CD14-positive monocyte (primary cell): ENCODE data around the gene KCNMB4. TPM values are rescaled to one million over a fixed set of nuclear protein-coding genes. Genes with fewer than 3 reads are reported as not detected.

ENCODE experiments used
- DNase-seq, 3 donors: peaks; one replicate each; pipeline ENCODE4 v3.0.0-alpha.2; 2011 to 2022
- H2AFZ ChIP-seq: 2 replicates; pipeline ENCODE4 v1.6.0; 2012; ENCODE audit warnings: mild to moderate bottlenecking, low read depth, low read length, inconsistent platforms; ENCODE audit not compliant: insufficient read depth, poor library complexity, severe bottlenecking
- H3K27ac ChIP-seq, 2 donors: 1 replicate in 1 of 2; 2 replicates in 1 of 2; pipeline ENCODE4 v1.5.1; 2012 to 2013; ENCODE audit warnings: low read length in 2 of 2, control low read depth in 1 of 2, inconsistent platforms in 1 of 2, low read depth in 1 of 2, mild to moderate bottlenecking in 1 of 2
- H3K27me3 ChIP-seq, 2 donors: one replicate each; pipeline versions ENCODE4 v1.6.0 to v1.6.1; 2011 to 2013; ENCODE audit warnings: low read length in 2 of 2; ENCODE audit not compliant: control insufficient read depth in 2 of 2, insufficient read depth in 2 of 2
- H3K36me3 ChIP-seq, 2 donors: replicated peaks in 1 of 2; 1 replicate in 1 of 2; 2 replicates in 1 of 2; pipeline versions ENCODE4 v1.5.1 to v1.6.1; 2012 to 2013; ENCODE audit warnings: low read length in 2 of 2, control low read depth in 1 of 2, inconsistent platforms in 1 of 2, mild to moderate bottlenecking in 1 of 2; ENCODE audit not compliant: insufficient read depth in 2 of 2, control insufficient read depth in 1 of 2
- H3K4me1 ChIP-seq, 2 donors: 1 replicate in 1 of 2; 2 replicates in 1 of 2; pipeline versions ENCODE4 v1.5.1 to v1.6.1; 2012 to 2013; ENCODE audit warnings: low read length in 2 of 2, control low read depth in 1 of 2, inconsistent platforms in 1 of 2, mild to moderate bottlenecking in 1 of 2, moderate library complexity in 1 of 2; ENCODE audit not compliant: insufficient read depth in 2 of 2, control insufficient read depth in 1 of 2
- H3K4me2 ChIP-seq: replicated peaks from 2 replicates; pipeline ENCODE3; 2012; ENCODE audit warnings: low read length, moderate library complexity, mild to moderate bottlenecking; ENCODE audit not compliant: poor library complexity, severe bottlenecking; ENCODE audit errors: extremely low read depth
- H3K4me3 ChIP-seq, 3 experiments: fragments of 200-600 bp in 1 of 3; sonication (generic) in 1 of 3; replicated peaks in 1 of 3; 1 replicate in 2 of 3; 2 replicates in 1 of 3; pipeline ENCODE4 v1.5.1; 2011 to 2013; ENCODE audit warnings: low read length in 3 of 3, mild to moderate bottlenecking in 3 of 3, control low read depth in 2 of 3, low read depth in 2 of 3, inconsistent platforms in 1 of 3, moderate library complexity in 1 of 3
- H3K79me2 ChIP-seq: 2 replicates; pipeline ENCODE4 v1.6.0; 2012; ENCODE audit warnings: mild to moderate bottlenecking, control low read depth, inconsistent platforms, low read length, moderate library complexity; ENCODE audit not compliant: insufficient read depth
- H3K9ac ChIP-seq: 2 replicates; pipeline ENCODE4 v1.6.0; 2017; ENCODE audit warnings: low read length, mild to moderate bottlenecking; ENCODE audit not compliant: insufficient read depth, poor library complexity, severe bottlenecking
- H3K9me3 ChIP-seq, 2 donors: replicated peaks in 1 of 2; 1 replicate in 1 of 2; 2 replicates in 1 of 2; pipeline versions ENCODE4 v1.5.1 to v1.6.1; 2012 to 2013; ENCODE audit warnings: low read length in 2 of 2, control low read depth in 1 of 2; ENCODE audit not compliant: control insufficient read depth in 1 of 2, insufficient read depth in 1 of 2
- H4K20me1 ChIP-seq: 2 replicates; pipeline ENCODE4 v1.6.0; 2012; ENCODE audit warnings: mild to moderate bottlenecking, low read length, control low read depth, moderate library complexity; ENCODE audit not compliant: insufficient read depth
- H3K27ac Mint-ChIP-seq, 7 donors: one replicate each; pipeline ENCODE4 v1.8.0; 2020; ENCODE audit warnings: mild to moderate bottlenecking in 7 of 7, mixed read lengths in 7 of 7, moderate library complexity in 6 of 7, inconsistent platforms in 2 of 7
- H3K27me3 Mint-ChIP-seq, 3 donors: one replicate each; pipeline ENCODE4 v1.8.0; 2021 to 2022; ENCODE audit warnings: low read depth in 3 of 3, mild to moderate bottlenecking in 3 of 3, mixed read lengths in 3 of 3, moderate library complexity in 3 of 3, inconsistent platforms in 1 of 3
- H3K36me3 Mint-ChIP-seq, 2 donors: one replicate each; pipeline ENCODE4 v1.8.0; 2020; ENCODE audit warnings: mixed read lengths in 2 of 2, inconsistent platforms in 1 of 2, mild to moderate bottlenecking in 1 of 2
- H3K4me1 Mint-ChIP-seq: one replicate; pipeline ENCODE4 v1.8.0; 2020; ENCODE audit warnings: mild to moderate bottlenecking, mixed read lengths
- H3K4me3 Mint-ChIP-seq, 2 donors: one replicate each; pipeline ENCODE4 v1.8.0; 2020; ENCODE audit warnings: mild to moderate bottlenecking in 2 of 2, mixed read lengths in 2 of 2, moderate library complexity in 1 of 2
- H3K9me3 Mint-ChIP-seq, 7 donors: one replicate each; pipeline ENCODE4 v1.8.0; 2020 to 2022; ENCODE audit warnings: mixed read lengths in 7 of 7, mild to moderate bottlenecking in 6 of 7, moderate library complexity in 6 of 7, inconsistent platforms in 2 of 7
- CTCF ChIP-seq: fragments of 200-600 bp; IDR thresholded peaks from one replicate; pipeline ENCODE4 v1.8.0; 2022; ENCODE audit warnings: antibody characterized with exemption, mild to moderate bottlenecking
- WGBS: methylation state at CpG from one replicate; pipeline ENCODE4 v1.1.5; 2013; ENCODE audit warnings: missing lambda C conversion rate; ENCODE audit not compliant: insufficient coverage; 5-methylcytosine and 5-hydroxymethylcytosine counted together
- intact Hi-C, 2 donors: fragments of 100-400 bp; cut with micrococcal nuclease; formaldehyde crosslinking; loops; one replicate each; pipeline versions ENCODE4 v1.15.0 to v1.15.1; 2023
- polyA plus RNA-seq, 3 donors: library from polyadenylated mRNA; depleted of rRNA in 1 of 3; unstranded in 2 of 3; stranded (reverse) in 1 of 3; fragments of 300-500 nt in 2 of 3; fragments of >200 nt in 1 of 3; fragmentation: Illumina TruSeq in 2 of 3; gene quantifications; 1 replicate in 2 of 3; 2 replicates in 1 of 3; pipeline ENCODE4 v1.2.3, GENCODE V29; 2012 to 2021

The KCNMB4 gene
- polyA plus RNA-seq, 3 donors, result 0.23 to 0.83 (median 0.41) TPM

DNA sequence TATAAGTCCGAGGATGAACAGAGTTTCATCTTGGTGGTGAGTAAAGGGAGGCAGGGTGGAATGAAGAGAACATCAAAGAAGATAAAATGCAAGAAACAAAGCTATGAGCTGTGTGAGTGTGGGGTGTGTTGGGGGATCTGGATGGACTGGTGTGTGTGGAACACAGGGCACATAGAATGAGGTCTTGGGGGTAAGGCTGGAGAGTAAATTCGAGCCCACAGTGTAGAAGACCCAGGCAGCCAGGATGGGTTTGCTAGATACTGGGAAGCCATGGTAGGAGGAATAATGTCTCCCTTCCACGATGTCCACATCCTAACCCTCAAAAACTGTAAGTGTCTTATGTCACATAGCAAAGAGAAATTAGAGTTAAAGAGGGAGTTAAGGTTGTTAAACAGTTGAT, 6.8 kb downstream of the KCNMB4 start:
- peaks cover under 1 to 5% (median 2%) of the 10 kb centered on the region in 7 donors for H3K9me3 Mint-ChIP-seq
- no peak overlapping the region for H3K4me2 ChIP-seq
- no peaks in the 10 kb centered on the region for H3K4me1 Mint-ChIP-seq
- no peak overlapping the region for H3K4me3 ChIP-seq
- H3K36me3 ChIP-seq, result no peaks in the 10 kb centered on the region
- no peaks in the 10 kb centered on the region for H3K9me3 ChIP-seq
- H4K20me1 ChIP-seq, result no peaks in the 10 kb centered on the region
- H3K36me3 Mint-ChIP-seq, result no peaks in the 10 kb centered on the region
- H3K27ac Mint-ChIP-seq, result no peak overlapping the region
- no peaks in the 10 kb centered on the region for H3K4me1 ChIP-seq
- intact Hi-C loops, result no loop called here
- no peak overlapping the region for H3K9ac ChIP-seq
- H3K27me3 Mint-ChIP-seq, result peaks cover 4 to 18% (median 10%) of the 10 kb centered on the region in 3 donors
- peaks cover 6 to 7% of the 10 kb centered on the region in 2 donors for H3K27me3 ChIP-seq
- no peak for DNase-seq
- TF ChIP-seq CTCF, result no peak
- no peak overlapping the region for H3K27ac ChIP-seq
- no peak overlapping the region for H3K4me3 Mint-ChIP-seq
- no peaks in the 10 kb centered on the region for H3K79me2 ChIP-seq
- 76% methylated on average over 1 of the region's 3 CpGs for WGBS
- H2AFZ ChIP-seq, result no peak overlapping the region

GRCh38 chr12:70379846-70380245, 13.8 kb downstream of the KCNMB4 start:
- Mint-ChIP-seq H3K36me3 (no peaks in the 10 kb centered on the region), H3K4me1 (no peaks in the 10 kb centered on the region), H3K9me3 (peaks cover 4 to 14% (median 11%) of the 10 kb centered on the region in 7 donors), H3K4me3 (no peak overlapping the region), H3K27me3 (peaks cover 0 to 5% (median 0%) of the 10 kb centered on the region in 3 donors), H3K27ac (no peak overlapping the region)
- peaks cover 0 to 8% of the 10 kb centered on the region in 2 donors for H3K9me3 ChIP-seq
- no peak for TF ChIP-seq CTCF
- no peak overlapping the region for H3K27ac ChIP-seq
- no peaks in the 10 kb centered on the region for H3K79me2 ChIP-seq
- intact Hi-C loops, result no loop called here
- H3K4me1 ChIP-seq, result no peaks in the 10 kb centered on the region
- H3K27me3 ChIP-seq, result no peaks in the 10 kb centered on the region
- 100% methylated on average over 1 of the region's 1 CpG for WGBS
- no peak for DNase-seq
- no peaks in the 10 kb centered on the region for H3K36me3 ChIP-seq
- H4K20me1 ChIP-seq, result no peaks in the 10 kb centered on the region
- H3K9ac ChIP-seq, result no peak overlapping the region
- no peak overlapping the region for H3K4me2 ChIP-seq
- H3K4me3 ChIP-seq, result no peak overlapping the region
- no peak overlapping the region for H2AFZ ChIP-seq
